ENCODE data around the gene KANSL3. TPM values are rescaled to one million over a fixed set of nuclear protein-coding genes. Genes with fewer than 3 reads are reported as not detected.

The KANSL3 gene
- total and polyA plus RNA-seq, 9 of the 15 experiments (the other 6 are each of a cell fraction or from before 2014, with no cell fraction given): 11.3 to 43.7 (median 27.9) TPM

DNA sequence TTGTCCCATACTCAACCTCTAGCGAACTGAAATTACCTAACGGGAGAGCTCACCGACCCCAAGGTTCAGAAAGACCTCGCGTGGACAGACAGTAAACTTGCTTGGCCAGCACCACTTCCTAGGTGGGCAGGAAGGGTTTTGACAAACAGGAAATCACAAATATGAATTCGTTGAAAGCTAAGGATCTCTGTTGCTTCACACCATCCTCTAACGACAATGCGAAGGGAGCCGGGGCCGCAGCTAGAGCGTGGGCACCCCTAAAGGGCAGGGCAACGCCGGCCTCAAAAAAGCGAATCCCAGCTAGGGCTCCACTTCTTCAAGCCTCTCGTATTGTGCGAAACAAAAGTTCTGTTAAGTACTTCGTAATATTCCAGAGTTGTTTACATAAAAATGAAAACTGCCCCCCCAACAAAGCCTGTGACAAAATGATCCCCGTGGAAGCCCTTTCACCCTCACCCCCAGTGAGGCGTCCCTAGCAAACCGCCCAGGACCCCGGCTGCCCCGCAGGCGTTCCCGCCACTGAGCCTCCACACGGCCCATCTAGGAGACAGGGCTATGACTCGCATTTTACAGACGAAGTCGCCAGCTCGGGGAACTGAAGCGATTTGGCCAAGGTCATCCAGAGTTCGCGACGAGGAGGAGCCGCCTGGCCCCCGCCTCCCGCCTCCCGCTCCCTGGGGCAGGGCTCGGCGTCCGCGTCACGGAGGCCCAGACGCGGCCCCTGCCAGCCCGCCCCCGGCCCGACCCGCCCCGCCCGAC lies 548 bp downstream of the KANSL3 start (continued):
- 0 out of 4 replicates have a peak, but pooled peaks of 1 of the 2 experiments have one; percentile 49 for TF ChIP-seq TEAD1 (CRISPR knock-in tag; IDR thresholded peaks at IDR 0.05)
- TF ChIP-seq HNRNPLL (IDR thresholded peaks at IDR 0.05; ENCODE audit: low read depth, low read length, poor library complexity, severe bottlenecking): peak; percentile 17
- TF ChIP-seq ZBED1 (IDR thresholded peaks at IDR 0.05): 0 out of 2 replicates have a peak, but pooled peaks have one; percentile 15
- TF ChIP-seq TCF7 (IDR thresholded peaks at IDR 0.05; ENCODE audit: borderline replicate concordance): 0 out of 2 replicates have a peak, but pooled peaks have one; percentile 27
- peak; percentile 96 for TF ChIP-seq GTF2E2 (tag; IDR thresholded peaks at IDR 0.05)
- TF ChIP-seq E2F3 (CRISPR knock-in tag; IDR thresholded peaks at IDR 0.05): peak; percentile 55; the same call in 1 of the 2 replicates
- TF ChIP-seq LCOR (CRISPR knock-in tag; IDR thresholded peaks at IDR 0.05): no peak
- peak; percentile 46; the same call in 1 of the 2 replicates for TF ChIP-seq PHF8 (IDR thresholded peaks at IDR 0.05; ENCODE audit: borderline replicate concordance, low read length)
- TF ChIP-seq CBX1 (IDR thresholded peaks at IDR 0.05; ENCODE audit: low read depth): no peak
- no peak for TF ChIP-seq MXI1 (IDR thresholded peaks at IDR 0.05; ENCODE audit: low read depth, low read length)
- TF ChIP-seq TAF7 (tag; IDR thresholded peaks at IDR 0.05): peak; percentile 50; the same call in 1 of the 2 replicates
- TF ChIP-seq, protein P1, sequence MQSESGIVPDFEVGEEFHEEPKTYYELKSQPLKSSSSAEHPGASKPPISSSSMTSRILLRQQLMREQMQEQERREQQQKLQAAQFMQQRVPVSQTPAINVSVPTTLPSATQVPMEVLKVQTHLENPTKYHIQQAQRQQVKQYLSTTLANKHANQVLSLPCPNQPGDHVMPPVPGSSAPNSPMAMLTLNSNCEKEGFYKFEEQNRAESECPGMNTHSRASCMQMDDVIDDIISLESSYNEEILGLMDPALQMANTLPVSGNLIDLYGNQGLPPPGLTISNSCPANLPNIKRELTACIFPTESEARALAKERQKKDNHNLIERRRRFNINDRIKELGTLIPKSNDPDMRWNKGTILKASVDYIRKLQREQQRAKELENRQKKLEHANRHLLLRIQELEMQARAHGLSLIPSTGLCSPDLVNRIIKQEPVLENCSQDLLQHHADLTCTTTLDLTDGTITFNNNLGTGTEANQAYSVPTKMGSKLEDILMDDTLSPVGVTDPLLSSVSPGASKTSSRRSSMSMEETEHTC (IDR thresholded peaks at IDR 0.05): peak; percentile 7; the same call in 1 of the 2 replicates
- no peak for TF ChIP-seq POLR3G (IDR thresholded peaks at IDR 0.05; ENCODE audit: extremely low read depth, insufficient read length, insufficient replicate concordance)
- TF ChIP-seq YY1 (IDR thresholded peaks at IDR 0.05; ENCODE audit: borderline replicate concordance in 1 of 3, control insufficient read depth in 1 of 3, extremely low read depth in 1 of 3, insufficient read depth in 3 of 3, insufficient read length in 1 of 3, insufficient replicate concordance in 2 of 3, low read depth in 1 of 3, low read length in 2 of 3): peak in 2 of 3 experiments; percentile 80 to 92
- TF ChIP-seq, protein P2, sequence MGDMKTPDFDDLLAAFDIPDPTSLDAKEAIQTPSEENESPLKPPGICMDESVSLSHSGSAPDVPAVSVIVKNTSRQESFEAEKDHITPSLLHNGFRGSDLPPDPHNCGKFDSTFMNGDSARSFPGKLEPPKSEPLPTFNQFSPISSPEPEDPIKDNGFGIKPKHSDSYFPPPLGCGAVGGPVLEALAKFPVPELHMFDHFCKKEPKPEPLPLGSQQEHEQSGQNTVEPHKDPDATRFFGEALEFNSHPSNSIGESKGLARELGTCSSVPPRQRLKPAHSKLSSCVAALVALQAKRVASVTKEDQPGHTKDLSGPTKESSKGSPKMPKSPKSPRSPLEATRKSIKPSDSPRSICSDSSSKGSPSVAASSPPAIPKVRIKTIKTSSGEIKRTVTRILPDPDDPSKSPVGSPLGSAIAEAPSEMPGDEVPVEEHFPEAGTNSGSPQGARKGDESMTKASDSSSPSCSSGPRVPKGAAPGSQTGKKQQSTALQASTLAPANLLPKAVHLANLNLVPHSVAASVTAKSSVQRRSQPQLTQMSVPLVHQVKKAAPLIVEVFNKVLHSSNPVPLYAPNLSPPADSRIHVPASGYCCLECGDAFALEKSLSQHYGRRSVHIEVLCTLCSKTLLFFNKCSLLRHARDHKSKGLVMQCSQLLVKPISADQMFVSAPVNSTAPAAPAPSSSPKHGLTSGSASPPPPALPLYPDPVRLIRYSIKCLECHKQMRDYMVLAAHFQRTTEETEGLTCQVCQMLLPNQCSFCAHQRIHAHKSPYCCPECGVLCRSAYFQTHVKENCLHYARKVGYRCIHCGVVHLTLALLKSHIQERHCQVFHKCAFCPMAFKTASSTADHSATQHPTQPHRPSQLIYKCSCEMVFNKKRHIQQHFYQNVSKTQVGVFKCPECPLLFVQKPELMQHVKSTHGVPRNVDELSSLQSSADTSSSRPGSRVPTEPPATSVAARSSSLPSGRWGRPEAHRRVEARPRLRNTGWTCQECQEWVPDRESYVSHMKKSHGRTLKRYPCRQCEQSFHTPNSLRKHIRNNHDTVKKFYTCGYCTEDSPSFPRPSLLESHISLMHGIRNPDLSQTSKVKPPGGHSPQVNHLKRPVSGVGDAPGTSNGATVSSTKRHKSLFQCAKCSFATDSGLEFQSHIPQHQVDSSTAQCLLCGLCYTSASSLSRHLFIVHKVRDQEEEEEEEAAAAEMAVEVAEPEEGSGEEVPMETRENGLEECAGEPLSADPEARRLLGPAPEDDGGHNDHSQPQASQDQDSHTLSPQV (IDR thresholded peaks at IDR 0.05): peak; percentile 11
- TF ChIP-seq, protein P3, sequence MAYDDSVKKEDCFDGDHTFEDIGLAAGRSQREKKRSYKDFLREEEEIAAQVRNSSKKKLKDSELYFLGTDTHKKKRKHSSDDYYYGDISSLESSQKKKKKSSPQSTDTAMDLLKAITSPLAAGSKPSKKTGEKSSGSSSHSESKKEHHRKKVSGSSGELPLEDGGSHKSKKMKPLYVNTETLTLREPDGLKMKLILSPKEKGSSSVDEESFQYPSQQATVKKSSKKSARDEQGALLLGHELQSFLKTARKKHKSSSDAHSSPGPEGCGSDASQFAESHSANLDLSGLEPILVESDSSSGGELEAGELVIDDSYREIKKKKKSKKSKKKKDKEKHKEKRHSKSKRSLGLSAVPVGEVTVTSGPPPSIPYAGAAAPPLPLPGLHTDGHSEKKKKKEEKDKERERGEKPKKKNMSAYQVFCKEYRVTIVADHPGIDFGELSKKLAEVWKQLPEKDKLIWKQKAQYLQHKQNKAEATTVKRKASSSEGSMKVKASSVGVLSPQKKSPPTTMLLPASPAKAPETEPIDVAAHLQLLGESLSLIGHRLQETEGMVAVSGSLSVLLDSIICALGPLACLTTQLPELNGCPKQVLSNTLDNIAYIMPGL (CRISPR knock-in tag; IDR thresholded peaks at IDR 0.05): peak; percentile 35; the same call in 1 of the 2 replicates
- 0 out of 2 replicates have a peak, but pooled peaks have one; percentile 13 for TF ChIP-seq CEBPG (CRISPR knock-in tag; IDR thresholded peaks at IDR 0.05)
- TF ChIP-seq CEBPG (tag; conservative IDR thresholded peaks at IDR 0.05 in 1 of 2, IDR thresholded peaks at IDR 0.05 in 1 of 2): peak in 1 of 2 experiments; percentile 63; a peak in 1 of 4 replicates
- TF ChIP-seq CHD1 (IDR thresholded peaks at IDR 0.05; ENCODE audit: low read length): no peak

Data from K562 (cell line).